Renal pelvis (tissue), 12 donors: ENCODE data around the gene ARAF. TPM values are rescaled to one million over a fixed set of nuclear protein-coding genes. Genes with fewer than 3 reads are reported as not detected.
"Not testable (repeated sequence)": the region's sequence is repeated elsewhere in the genome, so short reads cannot be mapped to it uniquely, and the experiment has no call there.

Source experiments
- DNase-seq: peaks from one replicate; pipeline ENCODE4 v3.0.0-alpha.2; 2013
- long read RNA-seq, 16 experiments: transcript quantifications; one replicate each; lab custom pipeline, GENCODE V29; 2026
- polyA plus RNA-seq, 3 donors: library from polyadenylated mRNA; unstranded; fragments of 120-200 nt; gene quantifications; one replicate each; pipeline ENCODE4 v1.2.1, GENCODE V29; 2013; ENCODE audit not compliant: insufficient read length in 3 of 3

Gene ARAF
- polyA plus RNA-seq = 10 to 100 TPM; 67.2 to 77.1 (median 68.7) TPM
- long read RNA-seq, donor 1, partial matches to known transcripts = 5 of 11 reads
- long read RNA-seq, donor 1, other reads (novel, unspliced or antisense) = 0 of 11 reads
- long read RNA-seq, donor 2, transcript ARAF-203 (16 exons, 2,458 nt) = major isoform, 9 of 19 reads
- long read RNA-seq, donor 2, partial matches to known transcripts = 6 of 19 reads
- long read RNA-seq, donor 2, other reads (novel, unspliced or antisense) = 0 of 19 reads
- long read RNA-seq, donor 3, transcript ARAF-202 (6 exons, 1,271 nt) = major isoform, 5 of 26 reads
- long read RNA-seq, donor 3, partial matches to known transcripts = 19 of 26 reads
- long read RNA-seq, donor 3, other reads (novel, unspliced or antisense) = 0 of 26 reads
- long read RNA-seq, donor 4, transcript ARAF-203 (16 exons, 2,458 nt) = major isoform, 8 of 28 reads
- long read RNA-seq, donor 4, partial matches to known transcripts = 17 of 28 reads
- long read RNA-seq, donor 4, other reads (novel, unspliced or antisense) = 0 of 28 reads
- long read RNA-seq, donor 5, partial matches to known transcripts = 15 of 17 reads
- long read RNA-seq, donor 5, other reads (novel, unspliced or antisense) = 0 of 17 reads
- long read RNA-seq, donor 6, partial matches to known transcripts = 5 of 9 reads
- long read RNA-seq, donor 6, other reads (novel, unspliced or antisense) = 0 of 9 reads
- long read RNA-seq, donor 7, transcript ARAF-202 (6 exons, 1,271 nt) = major isoform, 8 of 38 reads
- long read RNA-seq, donor 7, partial matches to known transcripts = 28 of 38 reads
- long read RNA-seq, donor 7, other reads (novel, unspliced or antisense) = 0 of 38 reads
- long read RNA-seq, donor 8, partial matches to known transcripts = 62 of 64 reads
- long read RNA-seq, donor 8, other reads (novel, unspliced or antisense) = 0 of 64 reads
- long read RNA-seq, donor 9, transcript ARAF-202 (6 exons, 1,271 nt) = major isoform, 6 of 11 reads
- long read RNA-seq, donor 9, transcript ARAF-203 (16 exons, 2,458 nt) = minor isoform, 5 of 11 reads
- long read RNA-seq, donor 9, partial matches to known transcripts = 0 of 11 reads
- long read RNA-seq, donor 9, other reads (novel, unspliced or antisense) = 0 of 11 reads
- long read RNA-seq, donor 10, partial matches to known transcripts = 15 of 26 reads
- long read RNA-seq, donor 10, other reads (novel, unspliced or antisense) = 6 of 26 reads
- long read RNA-seq, donor 11, partial matches to known transcripts = 32 of 36 reads
- long read RNA-seq, donor 11, other reads (novel, unspliced or antisense) = 0 of 36 reads
- long read RNA-seq, donor 12, partial matches to known transcripts = 9 of 13 reads
- long read RNA-seq, donor 12, other reads (novel, unspliced or antisense) = 0 of 13 reads
- long read RNA-seq, donor 13, partial matches to known transcripts = 0 of 3 reads
- long read RNA-seq, donor 13, other reads (novel, unspliced or antisense) = 0 of 3 reads
- long read RNA-seq, donor 14, transcript ARAF-202 (6 exons, 1,271 nt) = major isoform, 5 of 38 reads
- long read RNA-seq, donor 14, partial matches to known transcripts = 30 of 38 reads
- long read RNA-seq, donor 14, other reads (novel, unspliced or antisense) = 0 of 38 reads
- long read RNA-seq, donor 15, transcript ARAF-202 (6 exons, 1,271 nt) = minor isoform, 5 of 26 reads
- long read RNA-seq, donor 15, transcript ARAF-203 (16 exons, 2,458 nt) = major isoform, 14 of 26 reads
- long read RNA-seq, donor 15, partial matches to known transcripts = 6 of 26 reads
- long read RNA-seq, donor 15, other reads (novel, unspliced or antisense) = 0 of 26 reads
- long read RNA-seq, donor 16, partial matches to known transcripts = 5 of 13 reads
- long read RNA-seq, donor 16, other reads (novel, unspliced or antisense) = 0 of 13 reads

DNA sequence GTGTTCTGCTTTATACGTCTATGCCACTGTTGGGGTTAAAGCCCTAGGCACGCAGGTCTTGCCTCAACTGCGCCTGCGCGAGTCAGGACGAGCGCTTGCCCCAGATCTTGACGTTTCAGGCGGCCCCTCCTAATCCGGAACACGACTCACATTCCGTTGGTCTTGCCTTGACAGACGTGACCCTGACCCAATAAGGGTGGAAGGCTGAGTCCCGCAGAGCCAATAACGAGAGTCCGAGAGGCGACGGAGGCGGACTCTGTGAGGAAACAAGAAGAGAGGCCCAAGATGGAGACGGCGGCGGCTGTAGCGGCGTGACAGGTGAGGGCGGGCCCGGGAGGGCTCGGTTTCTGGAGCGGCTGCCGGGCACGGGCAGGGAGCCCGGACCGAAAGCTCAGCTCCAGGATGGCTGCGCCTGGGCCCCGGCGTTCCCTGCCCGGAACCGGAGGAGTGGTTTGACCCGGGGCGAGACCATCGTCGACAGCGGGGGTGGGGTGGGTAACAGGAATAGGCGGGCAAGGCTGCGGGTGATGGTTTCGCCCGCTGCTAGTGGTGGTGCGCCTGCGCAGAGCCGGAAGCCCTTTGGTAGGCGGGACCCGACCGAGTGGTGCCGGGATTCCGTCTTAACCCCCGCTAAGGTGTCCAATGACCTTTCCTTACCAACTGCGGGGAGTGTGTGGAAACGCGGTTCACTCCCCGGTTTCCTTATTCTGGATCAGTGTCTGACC is at the start of gene ARAF:
ARAF (plus strand) TSS at position 272 of the 725 bp plus-strand sequence. CDS start 1,763 bp downstream, outside the sequence.
- peak; percentile 98 for DNase-seq

DNA sequence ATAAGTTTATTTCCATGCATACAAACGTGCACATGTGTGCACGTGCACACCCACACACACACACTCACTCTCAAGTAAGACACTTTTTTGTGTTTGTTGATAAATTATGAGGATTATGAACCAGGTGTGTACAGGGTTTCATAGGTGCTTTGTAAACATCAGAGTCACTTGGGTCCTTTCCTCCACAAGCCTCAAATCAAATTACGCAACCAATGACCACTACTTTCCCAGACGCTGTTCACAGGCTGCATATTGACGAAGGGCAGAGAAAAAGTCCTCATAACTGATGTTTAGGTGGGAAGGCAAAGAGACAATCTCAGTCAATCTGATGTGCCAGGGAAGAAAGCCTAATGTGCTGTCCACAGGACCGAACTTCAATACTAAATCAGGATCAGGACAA is 48.6 kb upstream of the ARAF start:
- DNase-seq = not testable (repeated sequence)

DNA sequence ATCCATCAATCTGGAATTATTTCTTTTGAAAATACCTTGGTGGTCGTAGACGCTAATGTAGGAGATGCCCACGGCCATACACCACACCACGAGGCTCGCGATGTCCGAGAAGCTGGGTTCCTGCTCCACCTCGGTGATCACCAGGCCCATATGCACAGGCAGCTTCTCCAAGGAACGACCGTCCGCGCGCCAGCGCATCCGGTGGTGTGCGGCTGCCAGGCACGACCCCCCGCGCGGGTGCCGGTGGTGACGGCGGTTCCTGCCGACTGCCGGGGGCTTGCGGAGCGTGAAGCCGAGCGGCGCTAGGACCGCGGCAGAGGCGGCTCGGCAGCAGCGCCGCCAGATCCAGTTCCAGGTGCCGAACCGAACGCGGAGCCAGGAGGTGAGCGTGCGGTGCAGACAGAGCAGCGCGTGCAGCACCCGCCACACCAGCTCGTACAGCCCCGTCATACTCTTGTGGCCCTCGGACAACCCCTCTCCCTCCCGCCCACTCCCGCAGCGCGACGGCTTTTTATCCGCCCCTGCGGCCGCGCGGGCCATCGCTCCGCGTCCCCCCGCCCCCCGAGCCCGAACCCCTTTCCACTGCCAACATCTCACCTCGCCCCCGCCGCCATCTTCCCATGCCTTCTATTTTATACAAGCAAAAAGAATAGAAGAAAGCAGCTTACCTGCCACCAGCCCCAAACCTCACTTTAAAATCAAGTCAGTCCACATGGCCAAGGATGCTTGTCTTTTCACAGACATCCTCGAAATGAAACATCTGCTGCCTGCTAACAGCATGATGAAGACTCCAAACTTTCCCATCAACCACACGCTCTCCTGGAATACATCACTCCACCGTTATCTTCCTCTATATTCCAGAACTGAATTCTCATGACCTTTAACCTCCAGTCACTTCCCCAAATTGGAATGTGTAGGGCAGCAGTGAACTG is 47.7 kb upstream of the ARAF start:
- not testable (repeated sequence) for DNase-seq

DNA sequence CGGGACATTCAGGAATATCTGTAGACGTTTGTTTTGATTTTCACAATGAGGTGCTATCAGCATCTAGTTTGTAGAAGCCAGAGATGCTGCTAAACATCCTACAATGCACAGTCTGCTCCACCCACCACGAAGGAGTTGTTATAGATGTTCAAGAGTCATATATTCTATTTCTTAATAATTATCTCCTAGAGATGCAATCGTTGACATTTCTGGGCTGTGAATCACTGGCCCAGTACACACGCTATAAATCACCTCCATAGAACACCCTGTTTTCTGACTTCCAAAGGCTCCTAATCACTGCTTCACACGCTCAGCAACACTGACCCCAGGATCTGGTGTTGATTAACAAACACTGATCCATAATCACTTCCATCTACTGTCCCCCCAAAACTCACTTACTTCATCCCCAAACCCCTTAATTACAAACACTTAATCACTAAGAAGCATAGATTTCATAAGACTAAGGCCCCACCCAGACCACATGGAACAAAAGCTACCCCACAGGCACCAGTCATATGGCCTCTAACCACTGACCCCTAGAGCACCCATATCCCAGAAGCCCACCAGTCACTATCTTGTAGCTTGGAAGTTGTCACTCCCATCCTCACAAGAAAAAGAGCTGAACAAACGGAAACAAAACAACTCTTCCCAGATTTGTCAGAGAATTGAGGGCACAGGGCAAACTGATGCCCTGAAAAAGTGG is 46.3 kb upstream of the ARAF start:
- DNase-seq = no peak

DNA sequence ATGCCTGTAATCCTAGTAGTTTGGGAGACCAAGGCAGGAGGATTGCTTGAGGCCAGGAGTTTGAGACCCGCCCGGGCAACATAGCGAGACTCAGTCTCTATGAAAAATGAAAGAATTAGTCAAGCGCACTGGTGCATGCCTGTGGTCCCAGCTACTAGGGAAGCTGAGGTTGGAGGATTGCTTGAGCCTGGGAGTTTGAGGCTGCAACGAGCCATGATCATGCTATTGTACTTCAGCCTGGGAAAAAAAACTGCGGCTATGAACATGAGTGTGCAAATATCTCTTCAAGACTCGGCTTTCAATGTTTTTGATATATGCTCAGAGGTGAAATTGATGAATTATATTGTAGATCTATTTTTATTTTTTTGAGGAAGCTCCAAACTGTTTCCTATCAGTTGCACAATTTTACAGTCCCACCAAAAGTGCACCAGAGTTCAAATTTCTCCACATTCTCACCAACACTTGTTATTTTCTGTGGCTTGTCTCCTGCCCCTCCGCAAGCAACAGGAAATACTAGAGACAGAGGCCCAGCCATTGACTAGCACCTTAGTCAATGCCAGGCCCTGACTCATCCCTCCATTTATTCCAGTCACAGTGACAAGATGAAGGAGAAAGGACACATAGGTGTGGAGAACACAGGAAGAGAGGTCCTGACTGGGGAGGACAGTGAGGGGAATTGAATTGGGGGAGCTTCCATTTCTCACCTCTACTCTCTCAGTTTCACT is 44.9 kb upstream of the ARAF start:
- DNase-seq = no peak

DNA sequence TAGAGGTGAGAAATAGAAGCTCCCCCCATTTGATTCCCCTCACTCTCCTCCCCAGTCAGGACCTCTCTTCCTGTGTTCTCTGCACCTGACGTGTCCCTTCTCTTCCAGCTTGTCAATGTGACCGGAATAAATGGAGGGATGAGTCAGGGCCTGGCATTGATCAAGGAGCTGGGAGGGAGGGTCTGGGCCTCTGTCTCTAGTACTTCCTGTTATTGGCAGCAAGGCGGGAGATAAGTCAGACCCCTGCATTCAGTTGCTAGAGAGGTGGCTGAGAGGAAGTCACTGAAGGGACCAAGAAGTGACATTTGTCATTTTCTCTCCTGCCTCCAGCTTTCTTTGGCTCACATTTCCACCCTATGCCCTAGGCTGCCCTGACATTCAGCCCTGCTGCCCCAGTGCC is 42.9 kb upstream of the ARAF start:
- DNase-seq = no peak

DNA sequence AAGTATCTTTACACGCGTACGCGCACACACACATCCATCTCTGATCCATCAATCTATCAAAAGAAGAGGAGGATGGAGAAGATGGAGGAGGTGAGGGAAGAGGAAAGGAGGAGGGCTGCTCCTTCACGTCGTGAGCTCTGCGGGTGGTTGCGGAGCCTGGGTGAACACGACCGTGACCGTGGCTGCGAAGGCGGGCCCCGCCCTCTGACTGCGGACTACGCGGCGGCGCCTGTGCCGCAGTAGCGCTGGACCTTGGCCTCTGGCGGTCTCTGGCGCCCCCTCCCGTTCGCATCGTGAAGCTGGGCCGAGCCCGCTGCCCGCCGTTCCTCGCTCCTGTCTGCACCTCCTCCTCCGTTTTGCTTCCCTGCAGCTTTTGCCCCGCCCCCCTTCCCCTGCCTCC is 37.7 kb upstream of the ARAF start:
- peak; percentile 71 for DNase-seq

DNA sequence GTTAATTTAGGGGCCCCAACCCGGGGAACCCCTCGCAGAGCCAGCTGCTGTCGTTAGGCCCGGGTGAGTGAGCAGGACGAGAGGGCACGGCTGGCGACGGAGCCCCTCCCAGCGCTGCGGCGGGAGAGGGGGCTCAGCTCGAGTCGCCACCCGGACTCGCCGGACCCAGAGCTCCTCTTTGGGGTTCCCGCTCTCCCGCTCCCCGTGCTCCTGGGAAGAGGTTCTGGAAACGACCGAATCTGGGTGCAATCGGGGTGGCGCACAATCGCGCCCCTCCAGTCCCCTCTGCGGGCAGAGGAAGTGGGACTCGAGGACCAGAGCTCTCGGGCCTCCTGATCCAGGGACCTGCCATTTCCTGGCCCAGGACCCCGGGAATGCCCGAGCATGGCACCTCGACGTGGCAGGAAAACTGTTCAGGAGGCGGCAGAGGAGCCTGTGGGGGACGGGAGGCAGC is 37.3 kb upstream of the ARAF start:
- no peak for DNase-seq

DNA sequence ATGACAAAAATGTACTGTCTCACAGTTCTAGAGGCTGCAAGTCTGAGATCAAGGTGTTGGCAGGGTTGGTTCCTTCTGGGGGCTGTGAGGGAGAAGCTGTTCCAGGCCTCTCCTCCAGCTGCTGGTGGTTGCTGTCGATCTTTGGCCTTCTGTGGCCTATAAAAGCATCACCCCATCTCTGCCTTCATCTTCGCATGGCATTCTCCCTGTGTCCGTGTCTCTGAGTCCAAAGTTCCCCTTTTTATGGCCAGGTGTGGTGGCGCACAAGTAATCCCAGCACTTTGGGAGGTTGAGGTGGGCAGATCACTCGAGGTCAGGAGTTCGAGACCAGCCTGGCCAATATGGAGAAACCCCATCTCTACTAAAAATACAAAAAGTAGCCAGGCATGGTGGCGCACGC is 31.5 kb upstream of the ARAF start:
- no peak for DNase-seq

DNA sequence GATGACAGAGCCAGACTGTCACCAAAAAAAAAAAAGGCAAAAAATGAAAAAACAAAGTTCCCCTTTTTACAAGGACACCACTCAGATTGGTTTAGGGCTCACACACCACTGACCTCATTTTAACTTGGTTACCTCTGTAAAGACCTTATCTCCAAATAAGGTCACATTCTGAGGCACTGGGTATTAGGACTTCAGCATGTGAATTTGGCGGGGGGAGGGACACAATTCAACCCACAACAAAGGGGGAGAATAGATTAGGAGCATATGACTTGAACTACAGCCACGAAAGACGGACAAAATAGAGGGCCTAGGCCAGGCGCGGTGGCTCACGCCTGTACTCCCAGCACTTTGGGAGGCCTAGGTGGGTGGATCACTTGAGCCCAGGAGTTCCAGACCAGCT is 31.0 kb upstream of the ARAF start:
- DNase-seq = no peak

DNA sequence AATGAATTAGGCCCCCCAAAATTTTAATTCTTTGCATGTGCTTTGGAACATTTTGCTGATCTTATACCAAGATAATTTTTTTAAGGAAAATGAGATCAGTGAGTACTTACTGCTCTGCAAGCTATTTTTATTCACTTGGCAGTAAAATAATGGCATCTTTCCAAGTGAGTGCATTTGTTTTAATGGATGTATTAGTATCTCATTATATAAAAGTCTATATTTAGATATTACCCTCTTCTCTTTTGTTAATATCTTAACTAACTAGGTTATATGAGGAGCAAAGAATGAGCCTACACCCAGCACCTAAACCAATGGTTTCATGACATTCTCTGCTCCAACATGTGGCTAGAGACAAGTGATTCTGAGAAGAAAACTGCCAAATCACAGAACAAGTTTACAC is 21.1 kb upstream of the ARAF start:
- DNase-seq = no peak

DNA sequence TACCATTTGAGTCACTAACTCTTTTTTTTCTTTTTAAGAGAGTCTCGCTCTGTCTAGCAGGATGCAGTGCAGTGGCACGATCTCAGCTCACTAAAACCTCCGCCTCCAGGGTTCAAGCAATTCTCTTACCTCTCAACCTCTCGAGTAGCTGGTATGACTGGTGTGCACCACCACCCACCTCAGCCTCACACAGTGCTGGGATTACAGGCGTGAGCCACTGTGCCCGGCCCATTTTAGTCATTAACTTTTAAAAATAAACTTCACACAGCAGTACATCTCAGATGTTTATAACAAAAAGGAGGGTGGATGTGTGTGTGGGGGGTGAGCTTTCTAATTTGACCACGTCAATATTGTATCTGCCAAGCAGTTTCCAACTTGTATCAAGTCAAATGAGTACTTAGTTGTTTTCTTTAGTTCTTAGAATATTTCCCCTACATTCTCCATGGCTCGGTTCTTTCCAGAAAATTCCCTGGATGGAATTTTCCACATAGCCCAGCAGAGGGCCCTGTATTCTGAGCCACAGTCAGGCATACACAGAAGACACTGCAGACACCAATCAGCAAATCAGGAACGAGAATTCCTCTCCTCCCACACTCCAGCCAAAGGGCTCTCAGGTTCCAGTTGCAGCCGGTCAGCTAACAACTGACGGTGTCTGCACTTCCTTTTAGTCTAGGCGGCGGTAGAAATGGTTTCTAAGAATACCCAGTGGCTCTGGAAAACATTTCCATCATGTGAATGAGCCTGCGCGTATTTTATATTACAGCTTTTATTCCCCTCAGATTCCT is 20.1 kb upstream of the ARAF start:
- DNase-seq = peak; percentile 89

DNA sequence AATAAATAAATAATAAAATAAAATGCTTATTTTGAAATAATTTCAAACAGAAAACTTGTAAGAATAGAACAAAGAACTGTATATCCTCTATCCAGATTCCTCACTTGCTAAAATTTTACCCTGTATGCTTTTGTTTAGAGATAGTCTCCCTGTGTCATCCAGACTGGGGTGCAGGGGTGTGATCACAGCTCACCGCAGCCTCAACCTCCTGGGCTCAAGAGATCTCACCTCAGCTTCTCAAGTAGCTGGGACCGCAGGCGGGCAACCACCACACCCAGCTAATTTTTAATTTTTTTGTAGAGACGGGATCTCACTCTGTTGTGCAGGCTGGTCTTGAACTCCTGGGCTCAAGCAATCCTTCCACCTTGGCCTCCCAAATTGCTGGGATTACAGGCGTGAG is 17.5 kb upstream of the ARAF start:
- DNase-seq = no peak

DNA sequence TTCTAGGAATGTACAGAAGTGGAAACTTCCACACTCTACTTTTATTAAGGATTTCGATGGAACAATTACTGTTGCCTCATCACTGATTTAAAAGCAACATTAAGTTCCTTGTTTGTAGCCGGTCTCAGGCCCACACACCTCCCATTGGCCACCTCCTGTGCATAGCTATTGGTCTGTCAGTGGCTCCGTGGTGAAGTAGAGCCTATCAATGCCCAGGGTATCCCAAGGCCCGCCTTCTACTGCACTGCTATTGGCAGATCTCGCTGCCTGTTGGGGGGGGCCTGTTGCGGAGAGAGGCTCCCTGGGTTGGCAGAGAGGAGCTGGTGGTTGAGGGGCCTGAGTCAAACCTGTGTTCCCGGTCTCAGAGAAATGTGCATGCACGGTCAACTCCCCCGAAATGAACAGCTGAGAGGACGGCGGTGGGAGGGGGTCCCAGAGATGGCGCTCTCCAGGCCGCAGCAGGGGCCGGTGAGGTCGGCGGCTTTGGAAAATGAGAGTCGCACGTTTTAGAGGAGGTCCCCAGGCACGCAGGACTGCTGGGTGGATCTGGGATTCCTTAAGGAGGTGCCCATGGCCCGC is 4.9 kb upstream of the ARAF start:
- peak; percentile 89 for DNase-seq

DNA sequence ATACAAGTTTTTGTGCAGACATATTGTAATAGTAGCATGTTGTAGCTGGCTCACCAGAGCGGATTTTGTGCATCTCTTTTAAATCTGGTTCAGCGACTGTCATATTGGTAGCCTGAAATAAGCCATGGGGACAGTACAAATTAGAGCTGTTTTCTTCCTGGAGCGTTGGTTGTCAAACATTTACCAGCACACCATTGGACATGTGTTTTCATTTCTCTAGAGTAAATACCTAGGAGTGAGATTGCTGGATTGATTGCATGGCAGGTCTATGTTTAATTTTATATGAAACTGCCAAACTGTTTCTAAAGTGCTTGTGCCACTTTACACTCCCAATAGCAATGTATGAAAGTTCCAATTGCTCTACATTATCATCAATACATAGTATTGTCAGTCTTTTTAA is 2.6 kb upstream of the ARAF start:
- DNase-seq = no peak
